SJSA1 (cell line): ENCODE data around the gene SUMO3. TPM values are rescaled to one million over a fixed set of nuclear protein-coding genes. Genes with fewer than 3 reads are reported as not detected.

Experiments used
- DNase-seq, 2 experiments: peaks; one replicate each; pipeline ENCODE4 v3.0.0-alpha.2; 2015 to 2020; ENCODE audit warnings: low spot score in 2 of 2, low read depth in 1 of 2
- H3K27ac ChIP-seq: fragments of 250-450 bp; sonication (Bioruptor Pico); 2 replicates; pipeline ENCODE4 v1.5.1; 2020; ENCODE audit warnings: mild to moderate bottlenecking, moderate library complexity
- H3K27me3 ChIP-seq: fragments of 250-450 bp; sonication (Bioruptor Pico); replicated peaks from 2 replicates; pipeline ENCODE4 v1.5.1; 2020; ENCODE audit warnings: mild to moderate bottlenecking, moderate library complexity
- H3K36me3 ChIP-seq: fragments of 250-450 bp; sonication (Bioruptor Pico); 2 replicates; pipeline ENCODE4 v1.5.1; 2020; ENCODE audit warnings: mild to moderate bottlenecking
- H3K4me1 ChIP-seq: fragments of 250-450 bp; sonication (Bioruptor Pico); replicated peaks from 2 replicates; pipeline ENCODE4 v1.6.1; 2021; ENCODE audit warnings: mild to moderate bottlenecking
- H3K4me3 ChIP-seq: fragments of 250-450 bp; sonication (Bioruptor Pico); 2 replicates; pipeline ENCODE4 v1.5.1; 2020; ENCODE audit warnings: mild to moderate bottlenecking
- H3K9me3 ChIP-seq: fragments of 250-450 bp; sonication (Bioruptor Pico); replicated peaks from 2 replicates; pipeline ENCODE4 v1.5.1; 2020; ENCODE audit warnings: mild to moderate bottlenecking
- total RNA-seq: library from RNA; depleted of rRNA; stranded (reverse); fragments of >200 nt; shearing (Covaris generic); gene quantifications from 2 replicates; pipeline ENCODE4 v1.2.3, GENCODE V29; 2014

The SUMO3 gene
- total RNA-seq, 1 experiment from 2014 or later: 173 TPM

DNA sequence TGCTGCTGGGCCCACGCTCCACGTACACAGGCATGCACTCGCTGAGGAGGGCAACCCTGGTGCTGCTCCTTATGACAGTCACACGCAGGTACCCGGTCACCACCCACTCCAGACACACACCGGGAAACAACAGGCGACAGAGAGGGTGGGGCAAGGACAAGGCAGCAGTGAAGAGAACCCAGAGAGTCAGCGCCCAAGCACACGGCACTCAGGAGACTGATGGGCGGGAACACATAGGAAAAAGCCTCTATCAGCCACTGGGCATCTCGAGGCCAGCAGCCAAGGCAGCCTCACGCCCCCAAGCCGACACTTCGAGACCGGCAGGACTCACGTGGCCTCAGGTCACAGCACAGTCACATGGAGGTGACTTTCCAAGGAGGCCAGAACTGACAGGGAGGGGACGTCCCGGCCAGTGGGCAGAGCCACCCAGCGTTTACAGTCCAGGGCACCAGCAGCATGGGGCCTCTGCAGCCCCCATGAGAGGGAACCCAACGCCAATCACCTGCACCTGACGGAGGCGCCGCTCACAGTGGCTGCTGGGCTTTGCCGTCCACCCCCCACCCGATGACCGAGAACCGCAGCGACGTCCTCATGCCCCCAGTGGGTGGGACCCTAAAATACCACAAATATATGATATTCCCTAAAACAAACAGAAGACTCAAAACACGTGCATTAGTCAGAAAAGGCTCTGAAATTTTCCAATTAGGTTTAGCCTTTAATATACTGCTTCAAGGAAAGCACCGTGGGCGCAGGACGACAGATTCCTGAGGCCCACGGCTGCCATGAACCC lies 35.9 kb upstream of the SUMO3 start:
- DNase-seq: no peak
- no peak overlapping the region for H3K27ac ChIP-seq
- peaks cover 100% of the 10 kb centered on the region for H3K36me3 ChIP-seq
- H3K4me1 ChIP-seq: no peaks in the 10 kb centered on the region
- no peak overlapping the region for H3K4me3 ChIP-seq
- no peaks in the 10 kb centered on the region for H3K27me3 ChIP-seq
- no peaks in the 10 kb centered on the region for H3K9me3 ChIP-seq

DNA sequence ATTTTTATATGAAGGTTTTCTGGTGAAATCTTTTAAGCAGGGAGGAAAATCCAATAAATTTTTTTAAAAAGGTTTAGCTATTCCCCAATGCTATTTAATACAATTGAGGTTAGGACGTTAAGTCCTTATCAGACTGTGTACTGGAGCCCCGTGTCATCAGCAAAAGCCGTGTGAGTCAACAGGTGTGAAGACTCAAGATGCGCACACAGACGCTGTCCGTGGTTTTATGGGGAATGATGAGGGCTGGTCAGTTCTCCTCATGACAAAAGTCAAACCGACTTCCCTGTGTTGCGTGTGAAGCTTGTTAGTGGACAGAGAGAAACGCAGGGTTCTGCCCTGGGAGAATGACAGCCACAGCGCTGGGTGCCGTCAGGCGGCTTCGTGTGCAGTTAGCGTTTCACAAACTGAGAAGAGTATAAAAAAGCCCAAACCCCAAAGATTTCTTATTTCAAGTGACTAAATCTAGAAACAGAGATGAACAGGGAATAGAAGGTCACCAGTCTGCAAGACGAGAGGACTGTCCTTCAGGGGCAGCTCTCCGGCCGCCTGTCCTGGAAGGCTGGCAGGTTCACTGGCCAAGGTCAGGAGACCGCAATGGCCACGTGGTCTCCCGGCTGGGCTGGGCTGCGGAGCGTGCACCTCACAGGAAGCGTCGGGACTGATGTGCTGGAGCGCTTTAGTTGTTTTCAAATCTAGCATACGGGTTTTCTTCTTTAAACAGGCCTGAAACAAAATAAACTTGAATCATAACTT lies 33.2 kb upstream of the SUMO3 start:
- Histone ChIP-seq H3K27me3 (no peaks in the 10 kb centered on the region), H3K36me3 (peaks cover 78% of the 10 kb centered on the region), H3K27ac (no peak overlapping the region), H3K9me3 (no peaks in the 10 kb centered on the region), H3K4me3 (no peak overlapping the region), H3K4me1 (peaks cover 13% of the 10 kb centered on the region)
- no peak for DNase-seq

DNA sequence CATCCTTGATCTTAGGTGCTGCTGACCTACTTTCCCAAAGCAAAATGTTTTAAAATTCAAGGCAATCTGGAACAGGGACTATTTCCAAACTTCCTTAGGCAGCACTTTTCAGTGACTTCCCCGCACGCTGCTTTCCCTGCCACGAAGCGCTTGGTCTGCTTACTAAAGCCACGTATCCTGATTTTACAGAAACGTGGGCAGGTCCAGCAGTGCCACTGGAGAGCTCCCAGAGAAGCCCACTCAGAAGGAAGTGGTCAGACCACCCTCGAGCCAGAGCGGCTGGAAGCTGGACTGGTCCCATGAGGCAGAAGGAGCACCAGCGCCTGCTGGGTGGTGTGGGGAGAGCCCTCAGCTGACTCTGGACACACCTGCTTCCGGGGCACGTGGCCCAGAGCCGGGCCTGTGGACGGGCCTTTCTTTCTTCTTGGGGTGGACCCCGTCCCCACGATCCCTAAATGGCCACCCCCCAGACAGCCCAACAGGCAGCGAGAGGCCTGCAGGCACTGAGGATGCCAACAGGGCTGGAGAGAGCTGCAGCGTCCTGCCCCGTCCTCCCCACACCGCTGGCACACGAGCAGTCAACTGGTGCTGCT lies 32.4 kb upstream of the SUMO3 start:
- Histone ChIP-seq H3K4me3 (no peak overlapping the region), H3K9me3 (no peaks in the 10 kb centered on the region), H3K36me3 (peaks cover 70% of the 10 kb centered on the region), H3K27me3 (no peaks in the 10 kb centered on the region), H3K4me1 (peaks cover 20% of the 10 kb centered on the region), H3K27ac (no peak overlapping the region)
- no peak for DNase-seq

DNA sequence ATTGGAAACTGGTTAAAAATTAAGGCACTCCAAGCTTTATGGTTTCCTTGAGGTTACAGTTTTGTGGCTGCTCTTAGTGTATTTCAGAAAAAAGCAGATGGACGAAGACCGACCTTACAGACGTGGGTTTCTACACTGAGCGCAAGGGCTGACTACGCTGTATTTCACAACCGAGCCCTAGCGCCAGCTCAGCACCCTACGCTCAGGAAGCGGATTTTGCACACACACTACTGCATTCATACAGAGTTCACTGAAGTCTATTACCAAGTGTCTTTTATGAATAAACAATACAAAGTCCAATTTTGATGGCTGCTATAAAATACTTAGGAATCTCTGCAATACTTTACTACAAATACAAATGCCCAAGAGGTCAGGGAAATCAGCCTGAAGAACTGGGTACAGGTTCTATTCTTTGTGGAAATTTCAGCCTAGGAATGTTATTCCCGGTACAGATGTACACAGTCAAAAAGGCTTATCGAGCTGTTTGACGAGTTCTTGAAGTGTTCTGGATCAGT lies 31.8 kb upstream of the SUMO3 start:
- H3K27ac ChIP-seq: no peak overlapping the region
- no peaks in the 10 kb centered on the region for H3K9me3 ChIP-seq
- no peaks in the 10 kb centered on the region for H3K27me3 ChIP-seq
- H3K36me3 ChIP-seq: peaks cover 64% of the 10 kb centered on the region
- H3K4me3 ChIP-seq: no peak overlapping the region
- no peak for DNase-seq
- peaks cover 20% of the 10 kb centered on the region for H3K4me1 ChIP-seq

DNA sequence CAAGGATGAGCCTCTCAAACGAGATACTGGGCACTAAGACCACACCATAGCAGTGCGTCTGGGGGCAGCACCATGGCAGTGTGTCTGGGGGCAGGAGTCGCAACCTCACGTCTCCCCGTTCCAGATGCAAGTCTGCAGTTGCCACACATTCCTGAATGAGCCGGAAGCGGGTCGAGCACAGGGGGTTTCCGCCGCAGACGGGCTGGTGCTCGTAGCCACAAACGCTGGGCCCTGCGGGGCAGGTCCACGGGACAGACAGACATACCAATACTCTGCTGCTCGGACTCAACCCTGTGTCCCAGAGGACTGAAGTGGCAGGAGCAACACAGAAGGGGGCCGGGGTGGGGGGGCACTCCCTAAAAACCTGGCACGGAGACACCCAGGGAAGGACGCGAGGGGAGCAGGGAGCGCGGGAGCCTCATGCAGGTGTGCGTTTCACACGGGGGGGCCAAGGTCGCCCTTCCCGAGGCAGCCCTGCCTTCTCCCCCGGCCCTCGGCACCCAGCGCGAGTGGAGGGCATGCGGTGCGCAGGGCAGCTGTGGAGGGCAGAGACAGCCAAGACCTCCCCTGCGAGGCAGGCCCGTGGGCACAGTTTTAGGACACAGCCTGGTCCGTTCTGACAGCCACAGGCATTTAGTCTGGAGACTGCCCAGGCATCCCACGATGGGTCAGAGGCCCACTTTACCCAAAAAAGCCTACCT lies 31.1 kb upstream of the SUMO3 start:
- DNase-seq: no peak
- Histone ChIP-seq H3K4me3 (no peak overlapping the region), H3K27me3 (no peaks in the 10 kb centered on the region), H3K9me3 (no peaks in the 10 kb centered on the region), H3K27ac (no peak overlapping the region), H3K4me1 (peaks cover 20% of the 10 kb centered on the region), H3K36me3 (peaks cover 57% of the 10 kb centered on the region)

DNA sequence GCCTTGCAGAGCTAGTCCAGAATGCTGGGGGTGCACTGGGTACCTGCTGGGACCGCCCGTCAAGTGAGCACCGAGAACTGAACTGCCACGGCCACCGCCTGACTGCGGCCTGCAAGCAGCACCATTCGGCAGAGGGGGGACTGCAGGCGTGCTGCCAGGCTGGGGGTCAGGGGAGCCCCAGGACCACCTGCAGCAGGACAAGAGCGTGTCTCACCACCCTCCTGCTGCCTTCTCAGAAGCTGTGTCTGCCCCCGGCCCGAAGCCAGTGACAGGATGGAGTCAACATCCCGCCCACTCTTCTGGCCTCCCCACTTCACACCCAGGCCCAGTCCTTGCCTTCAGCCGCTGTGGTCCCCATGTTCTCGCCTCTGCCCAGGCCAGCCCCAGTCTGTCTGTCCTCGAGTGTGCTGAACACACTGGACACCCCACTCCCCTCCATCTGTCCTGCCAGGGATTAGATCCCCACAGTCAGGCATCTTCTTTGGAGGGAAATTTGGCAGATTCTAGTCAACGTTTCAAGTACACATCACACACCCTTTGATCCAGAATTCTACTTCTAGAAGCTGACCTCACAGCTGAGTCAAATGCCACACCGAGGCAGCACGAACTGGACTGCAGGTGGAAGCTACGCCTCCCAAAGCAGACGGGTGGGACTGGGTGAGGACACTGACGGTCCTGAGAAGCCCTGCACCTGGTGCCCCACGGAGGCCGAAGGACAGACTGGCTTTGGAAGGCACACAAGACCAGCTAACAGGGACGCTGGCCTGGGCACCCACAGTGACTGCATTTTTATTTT lies 29.6 kb upstream of the SUMO3 start:
- no peak overlapping the region for H3K4me3 ChIP-seq
- H3K27ac ChIP-seq: no peak overlapping the region
- DNase-seq: no peak

DNA sequence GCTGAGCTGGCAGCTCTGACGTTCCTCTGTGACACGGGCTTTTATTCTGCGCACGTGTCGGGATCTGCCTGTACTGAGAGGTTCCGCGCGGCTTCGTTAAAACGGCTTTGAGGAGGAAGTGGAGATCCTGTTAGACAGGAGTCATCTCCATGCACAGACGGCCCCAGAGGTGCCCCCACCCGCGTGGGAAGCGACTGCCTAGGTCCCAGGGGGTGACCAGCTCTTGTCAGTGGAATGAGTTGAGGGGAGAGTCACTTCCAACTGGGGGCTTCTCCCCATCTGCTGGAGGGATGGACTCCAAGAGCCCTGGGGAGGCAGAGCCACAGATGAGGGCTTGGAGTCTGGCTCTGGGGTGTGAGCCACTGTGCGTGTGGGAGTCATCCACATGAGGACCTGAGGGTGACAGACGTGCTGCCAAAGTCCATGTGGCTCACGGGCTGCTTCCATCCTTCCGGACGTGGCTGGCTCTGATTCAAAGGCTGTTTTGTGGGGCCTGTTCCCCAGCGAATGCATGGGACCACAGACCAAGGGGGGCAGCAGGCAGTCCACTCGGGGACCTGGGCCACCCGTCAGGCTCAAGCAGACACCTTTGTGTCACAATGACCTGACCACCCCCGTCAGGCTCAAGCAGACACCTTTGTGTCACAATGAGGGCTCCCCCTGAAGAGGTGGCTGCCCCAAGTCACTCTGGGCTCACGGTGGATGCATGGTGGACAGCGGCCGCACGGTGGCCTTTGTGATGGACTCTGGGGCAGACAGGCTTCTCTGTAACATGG lies 28.8 kb upstream of the SUMO3 start:
- H3K9me3 ChIP-seq: no peaks in the 10 kb centered on the region
- H3K36me3 ChIP-seq: peaks cover 34% of the 10 kb centered on the region
- no peaks in the 10 kb centered on the region for H3K27me3 ChIP-seq
- H3K4me3 ChIP-seq: no peak overlapping the region
- H3K27ac ChIP-seq: no peak overlapping the region
- no peak for DNase-seq
- H3K4me1 ChIP-seq: peaks cover 20% of the 10 kb centered on the region

More for the DNA sequence above, 29.6 kb upstream of the SUMO3 start:
- peaks cover 42% of the 10 kb centered on the region for H3K36me3 ChIP-seq
- no peaks in the 10 kb centered on the region for H3K27me3 ChIP-seq
- peaks cover 20% of the 10 kb centered on the region for H3K4me1 ChIP-seq
- H3K9me3 ChIP-seq: no peaks in the 10 kb centered on the region

DNA sequence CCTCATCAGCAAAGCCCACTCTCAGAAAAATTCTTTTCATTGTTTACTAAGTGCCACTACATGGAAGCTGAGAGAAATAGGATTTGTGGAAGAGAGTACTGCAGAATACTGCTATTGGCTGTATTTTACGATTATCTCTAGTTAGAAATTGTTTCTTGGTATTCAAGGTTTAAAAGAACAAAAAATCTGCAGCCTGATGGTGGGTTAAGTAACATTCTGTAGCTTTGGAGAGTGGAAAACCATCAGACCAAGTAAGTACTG lies 28.3 kb upstream of the SUMO3 start:
- peak overlapping the region; percentile 19 for H3K4me3 ChIP-seq
- DNase-seq: no peak

DNA sequence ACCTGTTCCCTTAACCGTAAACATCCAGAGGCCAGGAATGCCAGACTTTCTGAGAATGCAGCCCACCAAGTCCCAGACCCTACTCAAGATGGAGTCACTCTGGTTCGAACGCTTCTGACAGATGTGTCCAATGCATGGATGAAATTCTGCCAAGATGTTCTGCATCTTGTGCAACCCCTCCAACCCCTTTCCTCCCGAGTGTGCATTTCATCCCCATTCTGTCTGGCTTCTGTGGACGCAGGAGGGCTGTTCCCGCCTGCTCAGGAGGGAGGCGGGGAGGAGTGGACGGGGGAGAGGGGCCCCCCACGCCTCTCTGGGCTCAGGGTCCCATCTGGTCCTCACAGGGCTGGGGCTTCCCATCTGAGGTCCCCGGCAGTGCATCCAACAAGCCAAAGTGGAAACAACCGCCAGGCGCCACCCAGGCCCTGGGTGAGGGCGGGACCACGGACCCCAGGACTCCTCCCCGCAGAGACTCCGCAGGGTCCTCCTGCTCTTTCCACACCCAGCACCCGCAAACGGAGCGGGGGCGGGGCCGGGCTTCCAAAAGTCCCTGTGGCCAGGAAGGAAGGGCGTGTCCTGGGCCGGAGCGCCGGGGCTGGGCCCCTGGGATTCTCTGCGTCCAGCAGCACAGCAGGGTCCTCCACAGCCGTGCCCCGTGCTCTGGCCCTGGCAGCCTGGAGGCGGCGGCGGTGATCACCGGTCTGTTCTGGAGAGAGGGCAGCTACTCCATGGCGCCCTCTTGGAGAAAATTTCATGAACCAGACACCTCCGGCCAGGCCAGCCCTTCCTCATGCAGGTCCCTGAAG lies 27.8 kb upstream of the SUMO3 start:
- Histone ChIP-seq H3K27me3 (no peaks in the 10 kb centered on the region), H3K36me3 (peaks cover 23% of the 10 kb centered on the region), H3K4me1 (peaks cover 20% of the 10 kb centered on the region), H3K9me3 (no peaks in the 10 kb centered on the region), H3K27ac (no peak overlapping the region), H3K4me3 (peak overlapping the region; percentile 19)
- peak; percentile 82 to 90 for DNase-seq

More for the DNA sequence above, 28.3 kb upstream of the SUMO3 start:
- Histone ChIP-seq H3K4me1 (peaks cover 20% of the 10 kb centered on the region), H3K36me3 (peaks cover 29% of the 10 kb centered on the region), H3K27ac (no peak overlapping the region), H3K27me3 (no peaks in the 10 kb centered on the region), H3K9me3 (no peaks in the 10 kb centered on the region)

DNA sequence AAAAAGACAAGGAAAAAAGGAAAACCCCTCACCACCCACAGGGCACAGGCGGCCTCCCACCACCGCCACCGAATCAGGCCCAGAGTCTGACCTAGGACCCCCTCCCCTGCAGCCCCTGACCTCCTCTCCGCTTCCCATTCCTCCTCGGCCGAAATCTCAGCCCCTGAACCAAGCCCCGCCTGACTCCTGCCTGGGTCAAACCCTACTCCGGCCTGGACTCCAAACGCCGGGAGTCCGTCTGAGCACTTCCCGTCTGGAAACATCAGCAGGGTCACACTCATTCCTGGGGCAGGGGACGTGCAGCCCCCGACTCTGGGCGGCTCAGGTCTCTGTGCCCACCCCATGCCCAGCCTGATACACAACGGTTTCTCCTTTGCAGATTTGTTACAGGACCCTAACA lies 26.4 kb upstream of the SUMO3 start:
- H3K9me3 ChIP-seq: no peaks in the 10 kb centered on the region
- H3K4me3 ChIP-seq: no peak overlapping the region
- no peaks in the 10 kb centered on the region for H3K27me3 ChIP-seq
- H3K36me3 ChIP-seq: peaks cover 10% of the 10 kb centered on the region
- no peak for DNase-seq
- H3K27ac ChIP-seq: no peak overlapping the region
- H3K4me1 ChIP-seq: peaks cover 20% of the 10 kb centered on the region

DNA sequence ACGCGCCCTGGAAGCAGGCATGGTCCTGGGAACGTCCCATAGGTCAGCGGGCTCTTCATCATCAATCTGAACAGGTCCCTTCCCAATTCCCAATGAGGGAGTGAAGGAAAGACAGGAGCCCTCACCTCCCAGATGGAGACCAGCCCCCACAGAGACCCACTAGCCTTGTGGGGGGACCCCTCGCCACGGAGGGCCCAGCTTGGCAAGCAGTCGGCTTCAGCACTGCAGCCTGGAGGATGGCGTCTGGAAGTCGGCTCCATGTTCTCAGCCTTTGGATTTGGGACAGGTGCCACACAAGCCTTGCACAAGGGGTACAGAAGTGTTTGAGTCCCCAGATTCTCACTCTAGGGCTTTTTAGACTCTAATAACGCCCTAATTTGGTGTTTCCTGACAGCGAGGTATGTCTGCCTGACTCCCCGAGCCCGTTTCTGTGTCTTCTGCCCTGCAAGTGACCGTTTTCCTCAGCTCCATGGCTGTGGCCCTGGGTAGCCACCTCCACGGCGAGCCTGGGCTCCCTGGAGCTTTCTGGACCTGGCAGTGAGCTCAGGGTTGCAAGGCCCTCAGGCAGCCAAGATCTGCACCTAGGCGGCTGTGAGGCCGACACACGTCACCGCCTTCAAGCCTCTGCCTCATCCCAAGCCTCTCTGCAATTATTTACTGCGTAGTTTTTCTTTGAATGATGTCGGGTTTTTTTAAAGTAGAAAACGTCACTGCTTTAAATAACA lies 25.0 kb upstream of the SUMO3 start:
- H3K4me3 ChIP-seq: no peak overlapping the region
- no peaks in the 10 kb centered on the region for H3K27me3 ChIP-seq
- DNase-seq: no peak
- no peaks in the 10 kb centered on the region for H3K9me3 ChIP-seq
- H3K36me3 ChIP-seq: no peaks in the 10 kb centered on the region
- peaks cover 20% of the 10 kb centered on the region for H3K4me1 ChIP-seq
- no peak overlapping the region for H3K27ac ChIP-seq
